NCI-H774 (cell line): ENCODE results near the gene SLC4A1.

Experiments used
- DNase-seq: peaks from one replicate; lab custom pipeline; 2025; lab: John Stamatoyannopoulos, UW

SLC4A1 gene

GRCh38 chr17:44283344-44284023, 15.5 kb upstream of the SLC4A1 start:
- DNase-seq = no peak

GRCh38 chr17:44282264-44282663, 14.3 kb upstream of the SLC4A1 start:
- DNase-seq = no peak

- no peak for DNase-seq
These were observed 13.6 kb upstream of the SLC4A1 start for GRCh38 chr17:44281570-44281969.

GRCh38 chr17:44280392-44280937, 12.5 kb upstream of the SLC4A1 start:
- no peak for DNase-seq

GRCh38 chr17:44279666-44280391, 11.9 kb upstream of the SLC4A1 start:
- DNase-seq = no peak

- DNase-seq = no peak
These were observed 11.4 kb upstream of the SLC4A1 start for GRCh38 chr17:44279346-44279665.

GRCh38 chr17:44277976-44278375, 10.0 kb upstream of the SLC4A1 start:
- no peak for DNase-seq

GRCh38 chr17:44273607-44274006, 5.7 kb upstream of the SLC4A1 start:
- DNase-seq = no peak

- no peak for DNase-seq
These were observed 5.0 kb upstream of the SLC4A1 start for GRCh38 chr17:44272954-44273353.

- no peak for DNase-seq
These were observed 4.5 kb upstream of the SLC4A1 start for GRCh38 chr17:44272321-44272951.

GRCh38 chr17:44269535-44270240, 1.8 kb upstream of the SLC4A1 start:
- no peak for DNase-seq

GRCh38 chr17:44268709-44269534, 987 bp upstream of the SLC4A1 start:
- no peak for DNase-seq

- DNase-seq = no peak
These were observed 825 bp downstream of the SLC4A1 start for GRCh38 chr17:44267165-44267455.

- DNase-seq = no peak
These were observed 1.4 kb downstream of the SLC4A1 start for GRCh38 chr17:44266402-44267164.

- no peak for DNase-seq
These were observed 4.5 kb downstream of the SLC4A1 start for GRCh38 chr17:44263345-44263902.

- no peak for DNase-seq
These were observed 5.2 kb downstream of the SLC4A1 start for GRCh38 chr17:44262654-44263225.

- no peak for DNase-seq
These were observed 7.6 kb downstream of the SLC4A1 start for GRCh38 chr17:44260296-44260695.

GRCh38 chr17:44258811-44259351, 9.1 kb downstream of the SLC4A1 start:
- no peak for DNase-seq

- DNase-seq = no peak
These were observed 9.8 kb downstream of the SLC4A1 start for GRCh38 chr17:44257815-44258760.
